NCI-H128 (cell line): Measurements from ENCODE around the gene USP10.
"Not testable (repeated sequence)": the region's sequence is repeated elsewhere in the genome, so short reads cannot be mapped to it uniquely, and the experiment has no call there.

Experiments
- DNase-seq: peaks from one replicate; lab custom pipeline; 2025; ENCODE audit not compliant: unreplicated experiment; lab: John Stamatoyannopoulos, UW

The USP10 gene

GRCh38 chr16:84673561-84673960 lies 26.2 kb upstream of the USP10 start:
- no peak for DNase-seq

- no peak for DNase-seq
Measured at GRCh38 chr16:84675423-84675822, 24.4 kb upstream of the USP10 start.

GRCh38 chr16:84675884-84676283 lies 23.9 kb upstream of the USP10 start:
- no peak for DNase-seq

DNA sequence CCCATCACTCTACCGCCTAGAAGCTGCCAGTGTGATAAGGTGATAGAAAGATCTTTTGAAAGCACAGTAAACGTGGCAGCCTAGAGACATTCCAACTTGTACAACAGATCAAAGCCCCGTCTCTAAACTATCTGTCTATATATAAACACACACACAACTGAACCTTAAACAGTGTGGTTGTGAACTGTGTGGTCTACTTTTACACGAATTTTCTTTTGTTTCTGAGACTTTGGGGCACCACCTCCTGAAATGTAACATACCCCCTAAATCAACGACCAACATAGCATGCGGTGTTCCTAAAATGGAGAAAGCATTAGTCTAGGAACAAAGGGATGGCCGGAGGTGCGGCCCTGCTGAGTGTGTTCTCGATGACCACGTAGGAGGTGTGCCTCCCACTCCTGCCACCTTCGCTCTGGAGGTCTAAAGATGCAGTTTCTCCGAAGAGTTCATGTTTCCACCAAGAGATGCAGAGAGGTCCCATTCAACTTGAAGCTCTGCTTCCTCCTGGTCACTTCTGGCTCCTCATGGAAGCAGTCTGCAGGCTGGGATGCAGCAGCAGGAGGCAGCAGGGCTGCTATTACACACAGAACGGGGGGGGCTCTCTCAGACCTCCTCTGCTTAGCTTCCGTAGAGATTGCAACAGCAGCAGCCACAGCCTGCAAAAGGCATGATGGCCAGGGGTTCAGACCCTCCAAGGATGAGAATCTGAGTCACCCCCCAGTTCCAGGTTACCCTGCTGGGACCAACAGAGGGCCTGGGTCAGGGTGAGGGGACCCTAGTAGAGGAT lies 22.6 kb upstream of the USP10 start:
- DNase-seq = no peak

DNA sequence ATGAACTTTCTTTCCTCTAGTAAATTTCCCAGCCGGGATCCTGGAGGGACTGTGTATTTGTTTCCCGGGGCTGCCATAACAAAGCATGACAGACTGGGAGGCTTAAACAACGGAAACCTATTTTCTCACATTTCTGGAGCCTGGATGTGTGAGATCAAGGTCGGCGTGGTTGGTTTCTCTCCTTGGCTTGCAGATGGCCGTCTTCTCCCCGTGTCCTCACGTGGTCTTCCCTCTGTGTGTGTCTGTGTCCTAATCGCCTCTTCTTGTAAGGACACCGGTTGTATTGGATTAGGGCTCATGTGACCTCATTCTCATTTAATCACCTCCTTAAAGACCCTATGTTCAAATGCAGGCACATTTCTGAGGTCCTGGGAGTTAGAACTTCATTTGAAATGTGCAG lies 22.0 kb upstream of the USP10 start:
- no peak for DNase-seq

DNA sequence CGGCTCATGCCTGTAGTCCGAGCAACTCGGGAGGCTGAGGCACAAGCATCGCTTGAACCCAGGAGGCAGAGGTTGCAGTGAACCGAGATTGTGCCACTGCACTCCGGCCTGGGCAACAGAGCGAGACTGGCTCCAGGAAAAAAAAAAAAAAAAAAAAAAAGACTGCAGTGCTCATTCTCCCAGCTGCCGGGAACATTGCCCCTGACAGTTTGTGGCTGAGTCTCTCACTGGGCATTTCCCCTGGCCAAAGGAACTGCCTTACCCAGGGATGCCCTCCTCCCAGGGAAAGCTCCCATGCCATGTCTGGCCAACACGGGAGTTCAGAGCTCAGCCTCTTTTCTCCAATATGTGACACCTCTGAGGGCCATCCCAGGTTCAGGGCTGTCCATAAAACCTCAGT lies 21.3 kb upstream of the USP10 start:
- no peak for DNase-seq

- no peak for DNase-seq
Measured at GRCh38 chr16:84680165-84680842, 19.5 kb upstream of the USP10 start.

DNA sequence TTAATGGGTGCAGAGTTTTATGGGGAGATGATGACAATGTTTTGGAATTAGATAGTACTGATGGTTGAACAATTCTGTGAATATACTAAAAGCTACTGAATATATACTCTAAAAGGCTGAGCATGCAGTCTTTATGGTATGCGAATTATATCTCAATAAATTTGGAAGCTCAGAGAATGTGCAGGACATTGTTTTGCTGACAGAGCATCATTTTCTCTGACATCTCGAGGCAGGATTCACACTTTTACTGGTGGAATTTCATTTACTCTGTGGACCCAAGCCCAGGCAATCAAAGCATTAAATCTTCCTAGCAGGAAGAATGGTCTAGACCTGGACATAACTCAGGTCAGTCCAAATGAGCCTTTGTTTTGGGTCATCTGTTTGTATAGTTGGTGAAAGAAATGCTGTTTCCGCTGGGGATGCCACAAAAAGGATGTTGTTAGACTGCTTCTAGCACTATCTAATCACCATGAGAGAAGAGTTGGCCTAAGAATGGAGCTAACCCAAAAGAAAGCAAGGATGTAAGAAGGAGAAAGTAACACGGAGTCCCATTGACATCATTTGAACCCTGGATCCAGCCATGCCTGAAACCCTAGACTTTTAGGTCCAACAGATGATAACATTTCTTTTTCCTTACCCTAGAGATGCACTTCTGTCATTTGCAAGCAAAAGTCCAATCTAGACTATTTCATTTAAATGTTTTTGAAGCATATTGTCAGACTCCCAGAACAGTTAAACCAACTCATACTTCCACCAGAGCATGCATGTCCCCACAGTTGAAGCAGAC lies 18.8 kb upstream of the USP10 start:
- DNase-seq = no peak

DNA sequence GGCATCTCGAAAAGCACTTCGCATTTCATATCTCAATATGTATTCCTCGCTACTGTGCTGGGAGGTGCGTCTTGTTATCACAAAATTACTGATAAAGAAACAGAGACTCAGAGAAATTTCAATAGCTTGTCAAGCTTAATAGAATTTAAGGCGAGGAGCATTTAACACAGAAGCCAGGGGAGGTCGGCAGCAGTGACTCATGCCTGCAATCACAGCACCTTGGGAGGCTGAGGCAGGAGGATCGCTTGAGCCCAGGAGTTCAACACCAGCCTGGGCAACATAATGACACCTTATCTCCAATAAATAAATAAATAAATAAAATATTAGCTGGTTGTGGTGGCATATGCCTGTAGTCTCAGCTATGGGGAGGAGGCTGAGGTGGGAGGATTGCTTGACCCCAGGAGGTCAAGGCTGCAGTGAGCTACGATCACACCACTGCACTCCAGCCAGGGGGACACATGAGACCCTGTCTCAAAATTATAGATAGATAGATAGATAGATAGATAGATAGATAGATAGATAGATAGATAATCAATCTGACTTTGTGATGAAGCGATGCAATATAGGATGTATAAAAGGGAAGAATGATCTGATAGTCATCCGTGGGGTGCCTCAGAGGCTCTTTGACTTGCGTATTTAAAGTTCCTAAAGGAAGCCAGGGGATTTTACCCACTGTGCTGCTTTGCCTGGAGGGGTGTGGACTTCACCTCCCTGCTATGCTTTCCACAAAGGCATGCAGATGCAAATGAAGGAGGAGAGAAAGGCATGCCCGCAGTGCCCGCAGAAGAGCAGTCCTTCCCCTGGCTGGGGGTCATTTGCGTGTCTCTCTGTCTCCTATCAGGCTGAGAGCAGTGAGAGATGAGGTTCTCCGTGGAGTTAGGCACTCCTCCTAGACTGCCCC lies 15.9 kb upstream of the USP10 start:
- no peak for DNase-seq

- DNase-seq = no peak
Measured at GRCh38 chr16:84684592-84684965, 15.2 kb upstream of the USP10 start.

DNA sequence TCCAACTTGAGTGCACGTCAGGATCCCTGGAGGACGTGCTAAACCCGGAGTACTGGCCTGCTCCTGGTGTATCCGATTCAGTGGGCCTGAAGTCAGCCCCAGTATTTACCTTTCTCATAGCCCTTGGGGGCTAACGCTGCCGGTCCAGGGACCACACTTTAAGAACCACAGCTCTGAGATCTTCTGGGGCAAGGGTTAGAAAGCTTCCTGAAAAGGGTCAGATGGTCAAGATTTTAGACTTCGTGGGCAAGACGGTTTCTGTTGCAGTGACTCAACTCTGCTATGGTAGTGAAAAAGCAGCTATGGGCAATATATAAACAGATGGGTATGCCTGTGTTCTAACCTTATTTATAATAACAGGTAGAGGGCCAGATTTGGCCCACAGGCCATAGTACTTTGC lies 14.6 kb upstream of the USP10 start:
- DNase-seq = no peak

- no peak for DNase-seq
Measured at GRCh38 chr16:84686707-84687298, 13.0 kb upstream of the USP10 start.

DNA sequence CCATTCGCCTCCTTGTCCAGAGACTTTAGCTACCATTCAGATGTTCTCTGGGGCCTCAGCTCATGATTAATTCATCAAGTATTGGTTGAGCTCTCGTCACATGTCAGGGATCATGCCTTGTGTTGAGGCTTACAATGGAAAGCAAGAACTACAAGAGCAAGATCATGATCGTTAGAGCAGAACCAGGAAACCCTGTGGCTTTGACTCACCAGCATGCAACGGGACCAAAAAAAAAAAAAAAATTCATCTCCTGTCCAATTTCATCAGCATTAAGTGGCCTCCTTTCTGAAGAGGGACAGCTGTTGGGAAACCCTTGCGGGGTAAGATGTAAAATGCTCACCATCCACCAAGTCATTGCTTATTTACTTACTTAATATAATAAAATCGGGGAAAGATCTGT lies 12.1 kb upstream of the USP10 start:
- DNase-seq = no peak

- DNase-seq = not testable (repeated sequence)
Measured at GRCh38 chr16:84688163-84688562, 11.6 kb upstream of the USP10 start.

DNA sequence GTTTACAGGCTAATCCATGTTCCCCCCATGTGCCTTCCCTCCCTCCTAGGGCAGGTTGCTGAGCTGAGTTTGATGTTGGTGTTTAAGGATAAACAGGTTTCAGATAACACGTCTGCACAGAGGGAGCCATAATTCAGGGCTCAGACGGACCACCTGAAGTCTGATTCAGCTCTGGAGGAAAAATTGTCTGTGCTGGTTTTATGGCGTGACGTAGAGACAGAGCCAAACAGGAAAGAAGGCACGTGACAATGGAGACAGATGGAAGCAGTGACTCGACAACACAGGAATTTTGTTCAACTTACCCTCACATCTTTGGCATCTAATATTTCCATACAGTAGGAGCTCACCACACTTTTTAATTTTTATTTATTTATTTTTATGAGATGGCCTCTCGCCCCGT lies 10.7 kb upstream of the USP10 start:
- DNase-seq = no peak

DNA sequence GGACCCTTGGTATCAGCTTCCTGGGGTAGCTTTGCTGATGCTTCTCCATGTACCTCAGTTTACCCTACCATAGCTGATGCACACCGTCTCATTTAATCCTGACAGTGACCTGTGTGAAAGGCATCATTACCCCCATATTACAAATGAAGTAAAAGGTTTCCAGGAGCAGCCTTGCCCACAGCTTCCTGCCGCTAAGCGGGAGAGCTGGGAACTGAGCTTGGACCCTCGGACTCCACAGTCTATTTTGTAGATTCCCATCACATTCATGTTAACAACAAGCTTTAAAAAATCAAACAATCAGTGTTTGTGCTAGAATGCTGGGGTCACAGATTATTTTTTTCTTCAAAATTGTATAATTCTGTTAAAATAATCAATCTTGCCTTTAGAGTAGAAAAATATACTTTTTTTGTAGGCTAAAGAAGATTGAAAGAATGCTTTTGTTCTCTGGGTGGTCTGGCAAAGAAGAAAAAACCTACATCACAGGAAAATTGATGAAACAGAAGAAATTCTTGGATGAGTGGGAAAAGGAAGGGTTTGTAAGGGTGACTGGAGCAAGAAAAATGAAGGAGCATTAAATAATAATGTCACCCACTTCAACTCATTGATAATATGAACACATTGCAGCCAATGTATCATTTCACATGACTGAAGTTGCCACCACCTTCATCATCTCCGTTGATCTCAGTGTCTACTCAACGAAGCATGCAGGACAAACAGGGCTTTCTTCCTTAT lies 9.5 kb upstream of the USP10 start:
- no peak for DNase-seq

- DNase-seq = no peak
Measured at GRCh38 chr16:84692451-84693214, 7.2 kb upstream of the USP10 start.

GRCh38 chr16:84693869-84694268 lies 5.9 kb upstream of the USP10 start:
- not testable (repeated sequence) for DNase-seq

DNA sequence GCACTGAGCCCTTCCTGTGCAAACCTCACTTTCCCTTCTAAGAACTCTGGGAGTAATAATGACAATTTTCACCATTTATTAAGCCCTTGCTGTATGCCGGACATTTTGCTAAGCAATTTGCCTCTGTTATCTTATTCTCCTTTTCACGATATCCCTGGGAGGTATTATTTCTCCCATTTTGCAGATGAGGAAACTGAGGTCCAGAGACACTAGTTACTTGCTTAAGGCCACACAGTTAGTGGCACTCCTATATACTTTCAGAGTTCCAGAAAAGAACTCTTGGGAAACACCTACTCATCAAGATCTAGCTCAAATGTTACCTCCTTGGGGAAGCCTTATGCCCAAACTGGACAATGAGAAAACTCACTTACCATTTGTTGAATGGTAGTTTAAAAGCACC lies 4.8 kb upstream of the USP10 start:
- DNase-seq = no peak
